Mucosa of gallbladder (tissue), 1 donor: Measurements from ENCODE around the gene SPINK8. TPM values are rescaled to one million over a fixed set of nuclear protein-coding genes. Genes with fewer than 3 reads are reported as not detected.
"Not testable (repeated sequence)": the region's sequence is repeated elsewhere in the genome, so short reads cannot be mapped to it uniquely, and the experiment has no call there.

ENCODE experiments used
- DNase-seq: peaks from one replicate; pipeline ENCODE4 v3.0.0-alpha.2; 2020; ENCODE audit warnings: low spot score
- total RNA-seq: library from RNA; stranded (reverse); gene quantifications from one replicate; pipeline ENCODE4 v1.2.1, GENCODE V29; 2021
- donor health status: DM: no; HTN: no; CAD: no.

The SPINK8 gene
- not detected for total RNA-seq

DNA sequence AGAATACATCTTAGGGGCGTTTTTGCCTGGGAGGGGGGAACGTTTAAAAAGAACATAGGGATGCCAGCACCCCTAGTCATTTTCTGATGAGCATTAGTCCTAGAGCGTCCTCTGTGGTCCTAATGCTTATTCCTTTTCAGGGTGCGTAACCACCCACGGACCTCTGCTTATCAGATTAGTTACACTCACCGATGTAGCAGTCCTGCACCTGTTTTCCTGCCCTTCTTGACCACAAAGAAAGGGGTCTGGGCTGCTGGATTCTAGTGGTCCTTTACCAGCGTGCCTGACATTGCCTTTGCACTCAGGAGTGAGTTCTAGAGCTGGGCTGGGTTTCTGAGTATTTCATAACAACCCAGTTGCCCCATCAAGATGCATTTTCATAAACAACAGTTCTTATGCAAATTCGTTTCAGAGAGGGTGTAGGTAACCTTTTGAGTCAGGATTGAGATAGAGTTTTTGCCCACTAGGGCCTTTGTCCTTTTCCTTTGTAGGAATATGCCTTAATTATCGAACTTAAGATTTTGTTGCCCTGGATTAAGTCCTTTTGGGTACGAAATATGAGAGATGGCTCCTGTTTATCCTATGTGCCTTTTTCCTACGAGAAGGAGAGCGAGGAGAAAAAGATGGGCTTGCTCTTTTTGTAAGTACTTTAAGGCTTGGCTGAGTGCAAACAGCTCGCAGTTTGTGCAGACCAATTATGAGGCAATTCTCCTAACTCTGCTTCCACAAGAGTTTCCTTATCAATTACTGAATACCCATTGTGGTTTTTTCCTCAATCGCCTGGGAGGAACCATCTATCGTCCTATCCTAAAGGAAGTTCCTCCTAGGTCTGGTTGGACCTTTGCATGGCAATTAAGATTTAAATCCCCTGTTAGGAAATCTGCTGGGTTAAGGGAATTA lies at the start of gene SPINK8:
Gene SPINK8 (minus strand): TSS at position 316 of the 900 bp plus-strand sequence. CDS start 5,320 bp downstream, outside the sequence.
- not testable (repeated sequence) for DNase-seq

DNA sequence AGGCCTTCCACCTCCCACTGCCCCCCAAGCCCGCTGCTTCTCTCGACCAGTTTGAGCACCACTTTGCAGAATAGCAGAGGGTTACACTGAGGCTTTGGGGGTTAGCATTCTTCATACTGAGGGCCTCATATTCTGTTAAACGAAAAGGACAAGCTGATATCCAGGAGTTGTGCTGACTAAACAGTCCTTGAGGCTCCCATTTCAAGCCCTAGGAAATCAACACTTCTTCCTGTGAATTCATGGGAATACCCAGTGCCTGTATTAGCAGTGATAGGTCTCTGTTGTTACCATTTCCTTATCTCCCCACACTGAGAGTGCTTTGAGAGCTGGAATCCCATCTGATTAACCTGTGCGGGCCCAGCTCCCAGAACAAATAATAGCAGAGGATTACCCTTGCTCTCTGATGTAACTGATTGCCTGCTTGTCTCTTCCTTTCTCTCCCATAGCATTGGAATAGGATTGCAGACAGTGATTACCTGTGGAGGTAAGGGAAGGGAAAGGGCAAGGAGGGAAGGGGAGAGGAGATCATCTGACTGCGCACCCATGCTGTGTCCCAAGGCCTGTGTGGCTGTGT lies 39.5 kb upstream of the SPINK8 start:
- DNase-seq, result no peak

GRCh38 chr3:48372377-48372770 lies 38.9 kb upstream of the SPINK8 start:
- DNase-seq, result no peak

GRCh38 chr3:48371651-48372376 lies 38.4 kb upstream of the SPINK8 start, which contains the start of gene FBXW12:
TSS of gene FBXW12 (plus strand) at chr3:48372219. CDS start at chr3:48372768, 549 bp downstream.
- no peak for DNase-seq

- DNase-seq, result no peak
These were observed 36.9 kb upstream of the SPINK8 start for GRCh38 chr3:48370333-48370713.

GRCh38 chr3:48369693-48370332 lies 36.4 kb upstream of the SPINK8 start:
- no peak for DNase-seq

GRCh38 chr3:48367201-48367600 lies 33.7 kb upstream of the SPINK8 start:
- DNase-seq, result no peak

GRCh38 chr3:48364840-48365239 lies 31.4 kb upstream of the SPINK8 start:
- no peak for DNase-seq

DNA sequence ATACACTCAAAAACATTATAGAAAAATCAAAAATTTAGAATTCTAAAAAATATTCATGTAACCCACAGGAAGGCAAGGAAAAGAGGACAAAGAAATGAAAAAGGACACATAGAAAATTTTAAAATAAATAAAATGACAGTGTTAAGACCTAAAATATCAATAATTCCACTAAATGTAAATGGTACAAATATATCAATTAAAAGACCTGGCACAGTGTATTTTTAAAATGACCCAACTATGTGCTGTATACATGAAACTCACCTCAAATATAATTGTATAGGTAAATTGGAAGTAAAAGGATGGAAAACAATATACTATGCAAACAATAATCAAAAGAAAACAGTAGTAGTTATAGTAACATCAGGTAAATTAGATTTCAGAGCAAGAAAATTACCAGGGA lies 28.5 kb upstream of the SPINK8 start:
- no peak for DNase-seq

GRCh38 chr3:48356419-48356818 lies 23.0 kb upstream of the SPINK8 start:
- DNase-seq, result no peak

- DNase-seq, result no peak
These were observed 20.5 kb upstream of the SPINK8 start for GRCh38 chr3:48353987-48354386.

- no peak for DNase-seq
These were observed 19.1 kb upstream of the SPINK8 start for GRCh38 chr3:48352546-48352945.

GRCh38 chr3:48347500-48347899 lies 14.0 kb upstream of the SPINK8 start:
- no peak for DNase-seq

- DNase-seq, result no peak
These were observed 12.6 kb upstream of the SPINK8 start for GRCh38 chr3:48345946-48346572.

- no peak for DNase-seq
These were observed 11.5 kb upstream of the SPINK8 start for GRCh38 chr3:48344867-48345507.

GRCh38 chr3:48343432-48343831 lies 10.0 kb upstream of the SPINK8 start:
- no peak for DNase-seq

DNA sequence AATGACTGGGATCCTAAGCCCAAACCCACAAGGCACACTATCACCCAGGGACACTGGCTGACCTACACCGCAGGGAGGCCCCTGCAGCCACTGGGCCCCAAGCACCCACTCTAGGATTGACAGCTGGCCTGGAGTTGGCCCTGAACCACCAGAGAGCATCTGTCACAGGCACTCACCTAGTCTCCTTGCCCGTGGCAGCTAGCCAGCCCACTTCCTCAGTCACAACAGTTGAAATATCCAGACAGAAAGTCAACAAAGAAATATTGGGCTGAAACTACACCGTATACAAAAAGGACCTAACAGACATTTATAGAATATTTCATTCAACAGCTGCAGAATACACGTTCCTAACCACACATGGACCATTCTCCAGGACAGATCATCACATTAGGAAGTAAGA lies 5.2 kb upstream of the SPINK8 start:
- DNase-seq, result no peak

DNA sequence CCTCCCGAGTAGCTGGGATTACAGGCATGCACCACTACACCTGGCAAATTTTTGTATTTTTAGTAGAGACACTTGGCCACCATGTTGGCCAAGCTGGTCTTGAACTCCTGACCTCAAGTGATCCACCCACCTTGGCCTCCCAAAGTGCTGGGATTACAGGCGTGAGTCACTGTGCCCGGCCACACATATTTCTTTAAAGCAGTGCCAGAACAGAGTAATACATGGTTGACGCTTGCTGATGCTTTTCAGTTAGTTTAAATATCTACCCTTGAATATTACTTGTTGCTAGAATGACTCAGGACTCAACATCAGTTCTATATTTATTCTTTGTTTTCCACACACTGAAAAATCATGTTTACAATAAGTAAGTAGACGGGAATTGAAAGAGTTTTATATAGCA lies 4.1 kb upstream of the SPINK8 start:
- DNase-seq, result not testable (repeated sequence)

- not testable (repeated sequence) for DNase-seq
These were observed 1.8 kb upstream of the SPINK8 start for GRCh38 chr3:48335286-48335685.

DNA sequence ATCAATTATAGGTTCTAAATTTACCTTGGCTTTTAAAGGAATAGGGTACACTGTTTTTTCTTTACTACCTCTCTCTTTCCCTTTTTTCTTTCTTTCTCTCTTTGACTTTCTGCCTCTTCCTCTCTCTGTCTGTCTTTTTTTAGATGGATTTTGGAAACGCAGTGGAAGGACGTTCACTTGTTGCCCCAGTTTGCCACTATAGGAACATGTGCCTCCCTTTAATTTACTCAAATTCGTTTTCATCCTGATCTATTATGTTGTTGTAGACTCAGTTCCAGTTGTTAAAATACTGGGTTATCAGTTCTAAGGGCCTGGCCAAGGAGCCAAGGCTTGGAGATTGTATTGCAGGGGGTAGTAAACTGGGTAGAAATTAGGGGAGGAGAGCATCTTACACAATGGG lies 1.1 kb upstream of the SPINK8 start:
- no peak for DNase-seq
